ENCODE results near the gene OR2T1. TPM values are rescaled to one million over a fixed set of nuclear protein-coding genes. Genes with fewer than 3 reads are reported as not detected.
"Not testable (repeated sequence)": the region's sequence is repeated elsewhere in the genome, so short reads cannot be mapped to it uniquely, and the experiment has no call there.

Gene OR2T1
- total RNA-seq, 1 donor from 2014 or later = not detected

- ATAC-seq = not testable (repeated sequence)
Observed at GRCh38 chr1:248438668-248439067, 35.8 kb downstream of the OR2T1 start.

DNA sequence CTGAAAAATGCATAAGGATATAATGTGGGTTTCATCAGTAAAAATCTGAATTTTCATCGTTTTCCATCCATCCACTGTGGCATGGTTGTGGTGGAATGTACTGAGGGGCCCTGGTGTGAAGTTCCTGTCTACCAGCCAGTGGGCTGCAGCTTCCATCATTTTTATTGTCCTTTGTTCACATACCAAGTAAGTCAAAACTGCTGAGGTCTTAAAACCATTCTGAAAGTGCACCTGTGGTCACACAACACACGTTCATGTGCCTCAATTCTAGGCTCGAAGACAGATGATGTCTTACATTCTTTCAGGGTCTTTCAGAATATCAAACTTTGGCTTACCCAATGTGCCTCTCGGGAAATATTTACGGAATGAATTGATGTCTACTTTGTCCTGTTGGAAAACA is 36.4 kb downstream of the OR2T1 start:
- ATAC-seq = not testable (repeated sequence)

DNA sequence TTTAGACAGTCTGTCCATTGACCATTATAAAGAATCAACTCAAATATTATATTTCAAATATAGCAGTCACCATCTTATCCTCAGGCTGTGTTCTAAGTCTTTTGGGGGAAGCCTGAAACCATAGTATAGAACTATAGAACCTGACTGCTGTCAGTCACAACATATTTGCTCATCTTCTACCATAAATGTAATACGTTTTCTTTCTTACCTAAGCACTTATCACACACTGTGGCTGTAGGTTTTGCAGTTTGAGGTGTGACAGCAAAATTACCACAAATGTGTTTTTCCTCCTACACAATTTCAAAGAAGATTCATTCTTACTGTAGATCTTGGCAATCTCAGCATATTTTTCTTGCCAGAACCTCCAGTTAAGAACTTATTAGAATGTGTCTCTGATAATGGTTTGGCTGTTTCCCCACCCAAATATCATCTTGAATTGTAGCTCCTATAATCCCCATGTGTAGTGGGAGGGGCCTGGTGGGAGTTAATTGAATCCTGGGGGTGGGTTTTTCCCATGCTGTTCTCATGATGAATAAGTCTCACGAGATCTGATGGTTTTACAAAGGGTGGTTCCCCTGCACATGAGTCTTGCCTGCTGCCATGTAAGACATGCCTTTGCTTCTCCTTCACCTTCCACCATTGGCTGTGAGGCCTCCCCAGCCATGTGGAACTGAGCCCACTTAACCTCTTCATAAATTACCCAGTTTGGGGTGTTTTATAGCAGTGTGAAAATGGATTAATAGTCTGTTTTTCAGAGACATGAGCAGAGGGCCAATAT is 39.8 kb downstream of the OR2T1 start:
- ATAC-seq = not testable (repeated sequence)

DNA sequence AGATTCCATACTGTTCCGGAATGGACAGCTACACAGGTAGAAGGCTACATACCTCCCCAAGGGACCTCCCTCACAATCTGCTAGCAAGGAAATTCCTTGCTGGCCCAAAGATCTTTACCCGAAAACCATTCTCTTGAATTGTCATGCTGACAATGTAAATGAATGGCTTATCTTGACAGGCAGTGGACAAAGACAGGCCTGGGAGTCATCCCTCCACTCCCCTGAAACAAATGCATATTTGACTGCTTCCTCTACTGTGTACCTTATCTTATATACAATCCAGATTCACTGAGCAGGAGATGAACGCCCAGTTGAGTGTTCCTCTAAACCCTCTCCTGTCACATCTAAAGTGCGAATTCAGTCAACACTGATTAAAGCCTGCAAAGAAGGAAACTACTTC is 41.8 kb downstream of the OR2T1 start:
- ATAC-seq = not testable (repeated sequence)

DNA sequence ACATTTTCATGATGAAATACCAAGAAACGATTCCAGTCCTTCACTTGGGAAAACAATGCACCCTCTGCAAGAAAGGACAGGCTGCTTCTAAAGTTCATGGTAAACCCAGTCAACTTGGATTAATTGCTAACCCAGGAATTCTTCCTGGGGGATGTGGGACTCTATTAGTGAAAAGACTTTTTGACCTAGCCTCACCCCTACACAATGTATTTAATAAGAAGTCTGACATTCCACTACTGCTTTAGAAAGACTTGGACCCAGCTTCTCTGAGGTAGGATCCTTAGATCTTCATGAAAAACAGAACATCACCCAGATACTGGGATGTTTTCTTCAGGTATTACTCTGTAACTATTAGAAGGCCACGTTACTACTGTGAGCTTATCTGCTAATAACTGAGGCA is 42.6 kb downstream of the OR2T1 start, which contains the start of gene OR2T2:
OR2T2 (plus strand) TSS at position 239 of the 400 bp plus-strand sequence. CDS start 7,161 bp downstream, outside the sequence.
- ATAC-seq = not testable (repeated sequence)

GRCh38 chr1:248448409-248449074 is 45.7 kb downstream of the OR2T1 start:
- ATAC-seq = not testable (repeated sequence)

- not testable (repeated sequence) for ATAC-seq
Observed at GRCh38 chr1:248449821-248450465, 47.1 kb downstream of the OR2T1 start.

DNA sequence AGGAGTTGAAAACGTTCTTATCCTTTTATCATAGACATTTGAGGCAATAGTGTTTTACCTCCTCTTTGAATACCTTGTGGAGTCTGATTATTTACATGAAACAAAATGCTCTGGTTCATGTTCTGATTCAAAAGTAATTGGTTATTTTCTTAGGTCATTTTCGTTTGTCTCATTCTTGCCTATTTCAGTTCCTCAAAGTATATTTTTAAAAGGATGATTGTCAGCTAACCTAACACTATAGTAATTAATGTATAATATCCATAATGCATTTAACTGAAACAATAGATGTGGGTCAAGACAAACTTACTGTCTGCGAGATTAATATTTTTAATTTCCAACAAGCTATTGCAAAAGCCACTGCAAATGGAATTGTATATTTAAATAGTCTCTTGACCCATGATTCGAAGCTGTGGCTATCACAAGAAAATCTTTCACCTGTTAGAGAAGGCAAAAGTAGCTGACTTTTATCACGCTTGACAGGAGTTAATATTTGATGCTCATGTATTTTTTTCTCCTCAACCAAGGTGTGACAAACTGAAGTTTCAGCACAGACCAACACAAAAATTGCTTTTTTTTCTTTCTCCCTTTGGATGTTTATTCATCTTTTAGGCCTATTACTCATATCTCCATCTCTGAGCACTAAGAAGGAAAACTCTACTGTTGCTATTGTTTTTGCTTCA is 47.8 kb downstream of the OR2T1 start:
- not testable (repeated sequence) for ATAC-seq

DNA sequence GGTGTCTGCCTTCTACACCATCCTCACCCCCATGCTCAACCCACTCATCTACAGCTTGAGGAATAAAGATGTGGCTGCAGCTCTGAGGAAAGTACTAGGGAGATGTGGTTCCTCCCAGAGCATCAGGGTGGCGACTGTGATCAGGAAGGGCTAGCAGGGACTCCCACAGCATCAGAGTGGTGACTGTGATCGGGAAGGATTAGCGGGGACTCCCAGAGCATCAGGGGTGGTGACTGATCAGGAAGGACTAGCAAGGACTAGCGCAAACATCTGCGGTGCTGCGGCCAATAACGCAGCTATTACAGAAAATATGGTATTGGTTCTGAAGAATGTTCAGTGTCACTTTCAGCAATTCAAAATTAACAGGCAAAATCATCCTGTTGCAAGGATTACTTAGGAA is 50.8 kb downstream of the OR2T1 start:
- ATAC-seq = not testable (repeated sequence)

- not testable (repeated sequence) for ATAC-seq
Observed at GRCh38 chr1:248455045-248455444, 52.2 kb downstream of the OR2T1 start.

- ATAC-seq = not testable (repeated sequence)
Observed at GRCh38 chr1:248456635-248457034, 53.8 kb downstream of the OR2T1 start.

Other genes starting within 250 kb of the OR2T1 start
- not detected for gene OR2M2, start 228.2 kb upstream of the OR2T1 start, total RNA-seq
- not detected for gene OR2M3, start 205.8 kb upstream of the OR2T1 start, total RNA-seq
- gene OR2M4, start 171.6 kb upstream of the OR2T1 start, total RNA-seq = not detected
- not detected for gene OR2T33, start 125.1 kb upstream of the OR2T1 start, total RNA-seq
- gene OR2T12, start 99.6 kb upstream of the OR2T1 start, total RNA-seq = not detected
- gene OR2M7, start 78.5 kb upstream of the OR2T1 start, total RNA-seq = not detected
- not detected for gene OR14C36, start 54.3 kb upstream of the OR2T1 start, total RNA-seq
- not detected for gene OR2T4, start 41.4 kb upstream of the OR2T1 start, total RNA-seq
- gene OR2T6, start 27.3 kb upstream of the OR2T1 start, total RNA-seq = not detected
- gene OR2T2, start 42.6 kb downstream of the OR2T1 start, total RNA-seq = not detected
- not detected for gene OR2T3, start 70.3 kb downstream of the OR2T1 start, total RNA-seq
- not detected for gene OR2T5, start 85.5 kb downstream of the OR2T1 start, total RNA-seq
- gene OR2G6, start 105.0 kb downstream of the OR2T1 start, total RNA-seq = not detected
- gene OR2T29, start 159.7 kb downstream of the OR2T1 start, total RNA-seq = not detected
- gene OR2T34, start 171.7 kb downstream of the OR2T1 start, total RNA-seq = not detected
- gene OR2T10, start 194.7 kb downstream of the OR2T1 start, total RNA-seq = not detected
- not detected for gene OR2T11, start 232.0 kb downstream of the OR2T1 start, total RNA-seq
- gene OR2T35, start 242.2 kb downstream of the OR2T1 start, total RNA-seq = not detected

Measured in esophagus mucosa (tissue), 1 donor.